Limb (tissue), 2 donors: Measurements from ENCODE around the gene GTF2B.
"Not testable (repeated sequence)": the region's sequence is repeated elsewhere in the genome, so short reads cannot be mapped to it uniquely, and the experiment has no call there.

Source experiments
- DNase-seq, 2 donors: peaks; one replicate each; pipeline ENCODE4 v3.0.0-alpha.2; 2016; ENCODE audit errors: extremely low spot score in 2 of 2

The GTF2B gene

DNA sequence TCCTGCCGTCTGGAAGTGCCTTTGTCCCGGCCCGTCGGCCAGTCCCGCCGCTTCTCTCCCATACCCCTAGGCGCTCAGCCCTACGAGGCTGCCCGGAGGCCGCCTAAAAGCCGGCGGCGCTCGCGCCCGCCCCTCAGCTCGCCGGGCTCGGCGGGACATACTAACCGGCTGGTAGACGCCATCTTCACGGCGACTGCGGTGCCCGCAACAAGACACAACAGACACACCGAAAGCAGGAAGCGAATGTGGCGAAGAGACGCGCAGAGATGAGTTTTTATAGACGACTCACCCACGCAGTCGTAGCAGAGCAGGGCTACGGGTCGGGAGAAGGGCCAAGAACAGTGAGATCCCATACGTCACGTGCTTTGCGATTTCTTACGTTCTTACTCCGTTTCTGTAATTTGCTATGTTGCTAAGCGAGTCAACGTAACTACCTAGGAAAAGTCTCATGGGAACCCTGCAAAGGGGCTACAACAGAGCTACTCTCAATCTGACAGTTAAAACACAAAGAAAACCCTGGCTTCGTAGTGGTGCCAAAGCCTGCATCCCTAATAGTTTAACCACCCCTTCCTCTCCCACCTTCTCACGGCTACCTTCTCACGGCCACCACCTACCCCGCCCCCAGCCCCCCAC lies at the start of gene GTF2B:
TSS of gene GTF2B (minus strand) at position 250 of the 633 bp plus-strand sequence. CDS start at position 182, 68 bp downstream.
- peak; percentile 92 to 95 for DNase-seq

GRCh38 chr1:88938528-88938927 lies 47.2 kb upstream of the GTF2B start:
- DNase-seq, result not testable (repeated sequence)

- no peak for DNase-seq
These were observed 45.5 kb upstream of the GTF2B start for GRCh38 chr1:88936760-88937342.

DNA sequence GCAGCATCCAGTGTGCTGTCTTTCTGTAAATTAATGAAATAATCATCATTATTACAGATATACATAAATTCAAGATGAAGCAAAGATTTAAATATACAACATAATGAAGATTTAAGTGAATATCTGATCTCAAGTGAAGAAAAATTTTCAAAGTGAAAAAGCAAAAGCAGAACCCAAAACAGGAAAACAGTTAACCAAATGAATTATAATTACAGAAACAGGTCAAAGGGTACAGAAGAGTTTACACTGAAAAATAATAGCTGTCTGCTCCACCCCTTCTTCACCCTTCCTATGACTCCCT lies 44.8 kb upstream of the GTF2B start:
- no peak for DNase-seq

GRCh38 chr1:88935522-88936222 lies 44.3 kb upstream of the GTF2B start:
- DNase-seq, result peak in 1 of 2 donors; percentile 70

GRCh38 chr1:88930176-88930575 lies 38.8 kb upstream of the GTF2B start:
- not testable (repeated sequence) for DNase-seq

GRCh38 chr1:88923224-88923623 lies 31.9 kb upstream of the GTF2B start:
- DNase-seq, result no peak

GRCh38 chr1:88922214-88922613 lies 30.8 kb upstream of the GTF2B start:
- DNase-seq, result no peak

DNA sequence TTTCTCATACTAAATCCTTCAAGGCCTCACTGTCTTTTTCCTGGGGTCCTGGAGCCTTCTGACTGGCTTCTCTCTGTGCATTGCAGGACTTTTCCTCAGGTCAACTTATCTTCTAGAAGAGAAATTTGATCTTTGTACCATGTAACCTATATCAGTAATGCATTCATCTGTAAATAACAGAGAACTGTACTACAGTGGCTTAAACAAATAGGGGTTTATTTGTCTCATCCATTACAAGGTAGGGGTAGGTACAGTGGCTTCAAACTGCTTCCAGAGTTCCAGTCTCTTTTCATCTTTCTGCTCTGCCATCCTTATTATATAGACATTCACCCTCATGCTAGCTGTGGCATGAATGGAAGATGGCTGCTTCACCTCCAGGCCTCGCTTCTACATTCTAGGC lies 29.5 kb upstream of the GTF2B start:
- no peak for DNase-seq

- no peak for DNase-seq
These were observed 26.1 kb upstream of the GTF2B start for GRCh38 chr1:88917321-88918025.

DNA sequence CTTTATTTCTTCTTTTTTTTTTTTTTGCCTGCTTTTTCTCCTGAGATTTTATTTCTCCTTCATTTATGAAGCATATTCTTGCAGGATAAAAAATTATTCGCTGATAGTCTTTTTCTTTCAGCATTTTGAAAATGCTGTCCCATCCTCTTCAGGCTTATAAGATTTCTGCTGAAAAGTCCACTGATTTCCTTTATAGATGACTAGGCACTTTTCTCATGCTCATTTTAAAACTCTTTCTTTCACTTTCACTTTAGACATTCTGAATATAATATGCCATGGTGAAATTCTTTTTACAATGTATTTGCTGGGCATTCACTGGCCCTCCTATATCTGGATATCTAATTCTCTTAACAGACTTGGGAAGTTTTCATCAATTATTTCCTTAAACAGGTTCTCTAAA lies 25.5 kb upstream of the GTF2B start:
- DNase-seq, result no peak

GRCh38 chr1:88911800-88912199 lies 20.4 kb upstream of the GTF2B start:
- DNase-seq, result not testable (repeated sequence)

DNA sequence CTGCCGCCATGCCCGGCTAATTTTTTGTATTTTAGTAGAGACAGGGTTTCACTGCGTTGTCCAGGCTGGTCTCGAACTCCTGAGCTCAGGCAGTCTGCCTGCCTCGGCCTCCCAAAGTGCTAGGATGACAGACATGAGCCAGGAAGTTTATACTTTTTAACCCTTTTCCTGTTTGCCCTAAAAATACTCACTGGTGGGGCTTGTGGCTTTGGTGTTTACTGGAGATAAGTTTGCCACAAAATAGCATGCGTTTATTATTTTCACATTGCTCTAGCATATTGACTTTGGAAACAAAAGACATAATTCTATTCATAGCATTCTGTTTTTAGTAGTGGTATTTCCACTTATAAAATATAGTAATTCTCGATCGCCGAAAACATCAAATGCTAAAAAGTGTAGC lies 19.8 kb upstream of the GTF2B start:
- DNase-seq, result no peak

GRCh38 chr1:88910401-88910800 lies 19.0 kb upstream of the GTF2B start:
- DNase-seq, result no peak

GRCh38 chr1:88900883-88901282 lies 9.5 kb upstream of the GTF2B start:
- no peak for DNase-seq

DNA sequence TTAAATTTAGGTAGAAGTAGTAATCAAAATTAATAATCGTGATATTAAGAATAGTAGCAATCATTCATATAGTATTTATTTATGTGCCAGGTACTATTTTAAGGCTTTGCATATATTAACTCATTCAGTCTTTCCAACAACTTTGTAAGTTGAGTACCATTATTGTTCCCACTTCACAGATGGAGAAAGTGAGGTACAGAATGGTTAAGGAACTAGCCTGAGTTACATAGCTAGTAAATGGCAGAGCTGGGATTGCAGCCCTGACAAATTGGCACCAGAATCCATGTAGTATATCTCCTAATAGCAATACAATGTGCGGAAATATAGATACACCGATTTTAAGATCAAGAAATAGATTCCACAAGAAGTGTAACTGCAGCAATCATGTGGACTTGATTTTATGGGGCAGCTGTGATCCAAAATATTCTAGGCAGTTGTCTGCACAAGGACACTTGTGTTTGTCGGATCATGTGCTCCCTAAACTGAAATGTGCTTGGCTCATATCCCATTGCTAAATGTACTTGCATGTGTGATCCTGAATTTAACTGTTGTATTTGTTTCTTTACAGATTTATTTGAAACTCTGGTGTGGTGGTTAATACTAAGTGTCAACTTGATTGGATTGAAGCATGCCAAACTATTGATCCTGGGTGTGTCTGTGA lies 5.8 kb upstream of the GTF2B start:
- peak in 1 of 2 donors; percentile 42 for DNase-seq

GRCh38 chr1:88892357-88892877 lies 1.1 kb upstream of the GTF2B start:
- DNase-seq, result no peak

- no peak for DNase-seq
These were observed 579 bp upstream of the GTF2B start for GRCh38 chr1:88891951-88892340.

DNA sequence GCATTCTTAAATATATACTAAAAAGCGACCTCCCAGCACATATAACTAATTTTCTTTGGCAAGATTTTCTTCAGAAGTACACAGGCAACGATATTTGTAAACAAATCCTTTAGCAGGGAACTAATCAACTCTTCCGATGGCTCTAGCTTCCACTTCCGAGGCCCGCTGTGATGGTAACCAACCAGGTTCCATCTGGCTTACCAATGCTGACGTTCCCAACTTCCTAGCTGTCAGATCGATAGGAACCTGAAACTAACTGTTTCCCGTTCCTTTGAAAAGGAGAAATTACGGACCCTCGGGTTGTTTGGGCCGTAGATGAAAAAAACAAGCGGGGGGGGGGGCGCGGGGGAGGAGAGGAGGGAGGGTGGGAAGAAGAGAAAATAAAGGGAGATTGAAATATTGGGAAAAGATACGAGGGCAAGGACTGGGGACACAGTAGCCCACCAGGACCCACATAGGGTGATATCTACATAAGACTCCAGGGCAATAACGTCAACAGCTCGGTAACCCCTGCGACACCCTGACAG lies 513 bp downstream of the GTF2B start:
- no peak for DNase-seq

DNA sequence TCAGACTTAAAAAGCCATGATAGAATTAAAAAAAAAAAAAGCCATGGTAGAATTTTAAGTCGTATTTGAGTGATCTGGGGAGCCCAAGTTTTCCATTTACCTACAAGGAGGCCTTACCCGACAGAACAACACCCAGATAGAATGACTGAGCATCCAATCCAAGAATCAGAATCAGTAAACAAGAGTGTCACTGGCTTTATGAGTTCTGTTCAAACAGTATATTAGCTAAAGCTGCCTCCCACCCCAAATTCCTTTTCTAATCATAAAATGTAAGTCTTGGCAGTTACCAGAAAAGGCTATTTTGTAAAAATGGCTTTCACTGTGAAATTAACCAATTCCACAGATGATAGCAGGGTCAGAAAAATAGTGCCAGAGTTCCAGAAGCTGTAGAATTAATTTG lies 1.2 kb downstream of the GTF2B start:
- no peak for DNase-seq

DNA sequence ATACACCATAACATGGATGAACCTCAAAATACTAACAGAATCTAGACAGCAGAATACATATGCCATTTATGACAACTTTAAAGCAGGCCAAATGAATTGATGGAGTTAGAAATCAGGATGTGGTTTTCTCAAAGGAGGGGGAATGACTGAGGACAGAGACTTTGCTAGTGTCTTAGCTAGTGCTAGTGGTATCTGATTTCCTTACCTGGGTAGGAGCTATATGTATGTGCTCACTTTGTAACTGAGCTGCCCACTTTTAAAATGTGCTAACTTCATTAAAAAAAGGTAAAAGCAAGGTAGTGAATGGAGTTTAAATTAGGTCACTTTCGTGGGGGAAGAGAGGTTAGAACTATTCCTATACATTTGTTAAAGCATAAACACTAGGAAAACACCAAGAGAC lies 2.6 kb downstream of the GTF2B start:
- DNase-seq, result no peak
